ENCODE data around the gene TAS2R38.

TAS2R38 gene

DNA sequence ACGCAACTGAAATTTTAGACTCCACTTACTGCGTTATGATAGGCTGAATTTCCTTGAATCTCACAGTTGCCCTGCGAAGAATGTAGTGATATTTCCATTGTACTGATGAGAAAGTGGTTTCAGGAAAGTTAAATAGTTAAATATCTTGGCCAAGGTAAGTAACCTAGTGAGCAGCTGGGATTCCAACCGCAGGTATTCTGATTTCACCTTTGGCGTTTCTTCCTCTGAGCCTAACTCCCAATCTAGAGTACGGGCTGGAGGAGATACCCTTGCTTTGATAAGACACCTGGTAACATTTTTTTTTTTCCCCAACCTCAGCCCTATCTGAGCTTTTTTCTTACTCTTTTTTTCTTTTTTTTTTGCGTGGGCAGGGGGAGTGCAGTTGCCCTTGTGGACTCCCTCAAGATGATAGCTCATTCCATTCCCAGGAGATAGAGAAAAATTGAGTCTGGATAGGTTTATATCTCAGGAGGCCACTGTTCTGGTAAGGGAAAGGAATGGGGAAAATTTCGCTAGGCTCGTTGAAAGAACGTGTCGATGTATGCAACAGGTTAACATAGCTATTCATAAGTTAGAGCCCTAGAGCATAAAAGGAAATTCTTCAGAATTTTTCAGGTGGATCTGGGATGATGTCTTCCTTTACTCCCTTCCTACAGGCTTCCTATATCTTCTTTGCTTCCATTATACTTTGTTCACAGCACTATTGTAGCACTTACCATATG is 3.1 kb upstream of the TAS2R38 start:
- Histone ChIP-seq H3K4me3 (replicated peaks; ENCODE audit: low read depth, low read length) (no peak overlapping the region; the same call in 1 of the 2 replicates), H3K27me3 (replicated peaks; ENCODE audit: control insufficient read depth, insufficient read depth, low read length) (no peaks in the 10 kb centered on the region), H3K36me3 (ENCODE audit: control insufficient read depth, insufficient read depth, low read length) (no peaks in the 10 kb centered on the region)
- DNase-seq (ENCODE audit: extremely low read depth, insufficient read length): no peak
- TF ChIP-seq, protein P1, sequence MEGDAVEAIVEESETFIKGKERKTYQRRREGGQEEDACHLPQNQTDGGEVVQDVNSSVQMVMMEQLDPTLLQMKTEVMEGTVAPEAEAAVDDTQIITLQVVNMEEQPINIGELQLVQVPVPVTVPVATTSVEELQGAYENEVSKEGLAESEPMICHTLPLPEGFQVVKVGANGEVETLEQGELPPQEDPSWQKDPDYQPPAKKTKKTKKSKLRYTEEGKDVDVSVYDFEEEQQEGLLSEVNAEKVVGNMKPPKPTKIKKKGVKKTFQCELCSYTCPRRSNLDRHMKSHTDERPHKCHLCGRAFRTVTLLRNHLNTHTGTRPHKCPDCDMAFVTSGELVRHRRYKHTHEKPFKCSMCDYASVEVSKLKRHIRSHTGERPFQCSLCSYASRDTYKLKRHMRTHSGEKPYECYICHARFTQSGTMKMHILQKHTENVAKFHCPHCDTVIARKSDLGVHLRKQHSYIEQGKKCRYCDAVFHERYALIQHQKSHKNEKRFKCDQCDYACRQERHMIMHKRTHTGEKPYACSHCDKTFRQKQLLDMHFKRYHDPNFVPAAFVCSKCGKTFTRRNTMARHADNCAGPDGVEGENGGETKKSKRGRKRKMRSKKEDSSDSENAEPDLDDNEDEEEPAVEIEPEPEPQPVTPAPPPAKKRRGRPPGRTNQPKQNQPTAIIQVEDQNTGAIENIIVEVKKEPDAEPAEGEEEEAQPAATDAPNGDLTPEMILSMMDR (IDR thresholded peaks at IDR 0.05; ENCODE audit: insufficient read depth, low read length, poor library complexity, severe bottlenecking): no peak

DNA sequence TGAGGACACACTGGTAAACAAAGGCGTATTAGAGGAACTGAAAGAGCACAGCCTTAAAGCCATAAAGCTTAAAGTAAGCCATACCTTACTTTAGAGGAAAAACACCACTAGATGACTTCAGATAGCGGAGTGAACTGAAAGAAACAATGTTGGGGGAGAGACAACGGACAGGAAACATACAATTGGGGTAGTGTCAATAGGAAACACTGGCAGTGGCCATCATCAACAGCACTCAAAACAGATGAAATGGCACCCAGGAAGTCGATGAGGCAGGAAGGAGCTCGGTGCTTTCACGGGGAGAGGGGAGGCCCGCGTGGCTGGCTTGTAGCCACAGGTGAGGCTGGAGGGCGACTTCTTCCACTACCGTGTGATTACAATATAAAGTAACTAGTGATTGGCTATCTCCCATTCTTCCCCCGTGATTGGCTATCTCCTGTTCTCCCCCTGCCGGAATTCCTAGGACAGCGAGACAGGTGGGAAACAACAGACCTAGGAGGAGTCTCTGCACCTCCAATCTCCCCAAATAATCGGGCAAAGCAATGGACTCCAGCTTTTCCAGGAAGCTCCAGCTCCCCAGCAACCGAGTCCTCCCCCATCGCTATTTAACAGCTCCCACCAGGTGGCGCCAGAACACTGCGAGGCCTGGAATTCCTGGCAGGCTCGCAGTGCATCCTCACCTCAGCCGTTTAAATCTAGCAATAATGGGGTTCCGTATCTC is 2.4 kb upstream of the TAS2R38 start:
- H3K36me3 ChIP-seq (ENCODE audit: control insufficient read depth, insufficient read depth, low read length): no peaks in the 10 kb centered on the region
- TF ChIP-seq, protein P1 (IDR thresholded peaks at IDR 0.05; ENCODE audit: insufficient read depth, low read length, poor library complexity, severe bottlenecking): peak; percentile 96
- peak; percentile 48 for DNase-seq (ENCODE audit: extremely low read depth, insufficient read length)
- no peaks in the 10 kb centered on the region for H3K27me3 ChIP-seq (replicated peaks; ENCODE audit: control insufficient read depth, insufficient read depth, low read length)
- H3K4me3 ChIP-seq (replicated peaks; ENCODE audit: low read depth, low read length): peak overlapping the region; percentile 53

DNA sequence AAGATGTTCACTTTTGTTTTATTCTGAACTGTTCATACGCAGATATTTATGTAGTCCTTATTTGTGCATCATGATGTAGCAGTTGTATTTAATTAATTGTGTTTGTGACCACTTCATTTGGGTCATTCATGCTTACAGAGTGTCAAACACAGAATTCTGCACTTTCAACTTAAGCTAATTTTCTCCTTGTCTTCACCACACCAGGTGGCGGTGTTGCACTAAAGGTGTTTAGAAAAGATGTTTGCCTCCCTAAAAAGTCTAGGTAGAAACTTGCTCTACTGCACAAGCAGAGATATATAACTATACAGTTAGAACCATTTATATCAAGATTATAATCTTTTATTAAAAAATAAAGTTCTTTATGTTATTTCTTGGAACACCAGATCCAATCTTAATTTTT is 1.3 kb upstream of the TAS2R38 start:
- Histone ChIP-seq H3K4me3 (replicated peaks; ENCODE audit: low read depth, low read length) (no peak overlapping the region), H3K27me3 (replicated peaks; ENCODE audit: control insufficient read depth, insufficient read depth, low read length) (no peaks in the 10 kb centered on the region), H3K36me3 (ENCODE audit: control insufficient read depth, insufficient read depth, low read length) (no peaks in the 10 kb centered on the region)
- no peak for DNase-seq (ENCODE audit: extremely low read depth, insufficient read length)
- TF ChIP-seq, protein P1 (IDR thresholded peaks at IDR 0.05; ENCODE audit: insufficient read depth, low read length, poor library complexity, severe bottlenecking): peak; percentile 44

DNA sequence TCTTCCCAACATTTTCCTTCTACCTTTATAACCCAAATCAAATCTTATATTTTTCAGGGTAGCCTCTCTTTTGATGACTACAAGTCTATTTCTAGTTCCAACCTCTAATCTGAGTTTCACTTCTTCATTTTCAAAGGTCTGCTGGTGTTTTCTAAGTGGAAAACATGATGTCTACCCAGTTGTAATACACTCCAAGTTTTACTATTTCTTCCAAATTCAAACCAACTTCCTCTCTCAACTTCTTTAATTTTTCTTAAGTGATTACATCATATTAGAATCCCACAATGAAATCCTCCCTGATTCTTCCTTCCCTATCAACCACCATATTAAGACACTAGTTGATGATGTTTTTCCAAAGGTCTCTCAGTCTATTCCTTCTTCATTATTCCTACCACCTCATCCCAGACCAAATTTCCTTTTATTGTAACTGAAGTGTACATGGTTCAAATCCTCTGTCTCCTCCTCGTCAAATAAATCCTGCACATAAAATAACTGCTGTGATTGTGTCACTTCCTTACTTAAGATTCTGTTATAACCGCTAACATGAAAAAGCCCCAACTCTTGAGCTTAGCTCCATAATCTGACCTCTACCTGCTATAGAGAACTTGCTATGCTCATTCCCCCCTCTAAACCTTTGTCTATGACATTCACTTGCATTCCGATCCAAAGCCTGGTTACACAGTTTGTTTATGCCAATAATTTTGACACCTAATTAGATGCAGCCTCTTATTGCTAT is 12.7 kb downstream of the TAS2R38 start:
- DNase-seq (ENCODE audit: extremely low read depth, insufficient read length): peak; percentile 8
- H3K27me3 ChIP-seq (replicated peaks; ENCODE audit: control insufficient read depth, insufficient read depth, low read length): no peaks in the 10 kb centered on the region
- H3K4me3 ChIP-seq (replicated peaks; ENCODE audit: low read depth, low read length): no peak overlapping the region
- TF ChIP-seq, protein P1 (IDR thresholded peaks at IDR 0.05; ENCODE audit: insufficient read depth, low read length, poor library complexity, severe bottlenecking): no peak
- H3K36me3 ChIP-seq (ENCODE audit: control insufficient read depth, insufficient read depth, low read length): no peaks in the 10 kb centered on the region

DNA sequence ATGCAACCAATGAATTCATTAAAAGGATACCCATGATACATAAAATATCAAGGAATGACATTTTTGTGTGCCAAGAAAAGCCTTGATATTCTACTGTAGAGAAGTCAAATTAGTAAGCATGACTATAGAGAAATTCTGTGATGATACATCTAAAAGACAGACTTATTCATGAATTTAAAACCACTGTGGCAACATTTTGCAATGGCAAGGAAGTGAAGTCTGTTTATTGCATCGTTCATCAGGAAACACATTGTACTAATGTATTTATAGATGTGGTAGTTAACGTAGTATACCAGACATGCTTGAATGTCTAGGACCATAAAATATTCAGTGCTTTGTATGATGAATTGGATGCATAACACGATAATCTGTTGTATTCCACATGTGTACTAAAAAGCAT is 17.5 kb downstream of the TAS2R38 start:
- DNase-seq (ENCODE audit: extremely low read depth, insufficient read length): no peak
- H3K4me3 ChIP-seq (replicated peaks; ENCODE audit: low read depth, low read length): no peak overlapping the region
- no peaks in the 10 kb centered on the region for H3K27me3 ChIP-seq (replicated peaks; ENCODE audit: control insufficient read depth, insufficient read depth, low read length)
- TF ChIP-seq, protein P1 (IDR thresholded peaks at IDR 0.05; ENCODE audit: insufficient read depth, low read length, poor library complexity, severe bottlenecking): no peak
- no peaks in the 10 kb centered on the region for H3K36me3 ChIP-seq (ENCODE audit: control insufficient read depth, insufficient read depth, low read length)

All from GM06990 (cell line).